HG03565 (cell line): ENCODE measurements around the gene TGM2.

Experiments
- ATAC-seq: cut with Tn5 transposase; IDR thresholded peaks from one replicate; pipeline ENCODE4 v1.9.1; 2021; ENCODE audit warnings: mild to moderate bottlenecking, moderate library complexity; ENCODE audit not compliant: unreplicated experiment

Gene TGM2

DNA sequence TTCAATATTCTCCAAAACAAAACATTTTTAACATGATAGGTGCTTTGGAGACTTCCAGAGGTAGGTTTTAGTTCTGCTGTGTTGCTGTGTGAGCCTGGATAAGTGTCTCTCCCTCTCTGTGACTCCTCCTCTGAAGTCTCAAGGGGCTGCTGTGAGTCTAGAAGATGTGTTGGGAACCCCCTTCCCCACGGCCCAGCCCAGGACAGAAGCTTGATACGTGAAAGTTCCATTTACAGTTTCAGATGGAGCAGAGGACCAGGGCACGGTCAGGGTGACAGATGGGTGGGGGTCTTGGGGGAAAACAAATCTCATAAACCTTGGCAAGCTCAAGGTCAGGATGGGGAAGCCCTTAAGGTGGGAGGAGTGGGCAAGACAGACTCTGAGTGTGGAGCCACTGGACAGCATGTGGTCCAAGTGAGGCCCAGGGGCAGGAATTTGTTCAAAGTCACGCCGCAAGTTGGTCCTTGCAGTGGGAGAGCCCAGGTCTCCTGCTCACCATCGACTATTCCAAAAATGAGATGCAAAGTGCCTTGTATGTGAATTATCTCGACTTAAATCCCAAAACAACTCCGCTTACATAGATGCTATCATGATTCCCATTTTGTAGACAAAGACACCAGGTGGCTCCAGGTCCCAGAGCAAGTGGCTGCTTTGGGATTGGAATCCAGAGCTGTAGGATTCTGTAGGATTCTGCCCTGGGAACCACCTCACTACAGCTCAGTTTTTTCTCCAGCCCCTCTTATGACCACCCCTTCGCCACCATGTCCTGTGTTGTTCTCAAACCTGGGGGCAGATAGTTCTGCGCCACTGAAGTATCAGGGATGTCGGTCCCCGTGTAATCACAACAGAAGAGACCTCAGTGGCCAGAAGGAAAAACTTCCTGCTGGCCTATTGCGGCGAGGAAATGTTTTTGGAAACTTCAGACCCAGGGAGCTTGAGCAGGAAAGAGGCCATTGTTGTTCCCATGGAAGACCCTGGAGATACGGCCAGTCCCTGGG, 1.9 kb downstream of the TGM2 start:
- ATAC-seq, result no peak

DNA sequence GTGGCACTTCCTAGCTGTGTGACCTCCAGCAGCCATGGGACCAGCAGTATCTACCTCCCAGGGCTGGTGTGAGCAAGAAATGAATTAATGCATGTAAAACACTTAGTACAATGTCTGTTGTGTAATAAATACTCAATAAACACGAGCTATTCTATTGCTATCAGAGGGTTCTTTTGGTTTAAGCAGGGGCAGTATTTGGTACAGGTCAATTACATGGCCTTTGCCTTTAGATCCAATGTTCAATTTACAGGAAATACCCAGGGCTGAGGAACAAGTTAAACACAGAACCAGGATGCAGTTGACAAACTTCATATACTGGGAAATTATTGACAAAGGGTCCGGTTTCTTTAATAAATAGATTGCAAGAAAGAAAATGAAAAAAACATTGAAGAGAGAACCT, 2.9 kb downstream of the TGM2 start:
- no peak for ATAC-seq

DNA sequence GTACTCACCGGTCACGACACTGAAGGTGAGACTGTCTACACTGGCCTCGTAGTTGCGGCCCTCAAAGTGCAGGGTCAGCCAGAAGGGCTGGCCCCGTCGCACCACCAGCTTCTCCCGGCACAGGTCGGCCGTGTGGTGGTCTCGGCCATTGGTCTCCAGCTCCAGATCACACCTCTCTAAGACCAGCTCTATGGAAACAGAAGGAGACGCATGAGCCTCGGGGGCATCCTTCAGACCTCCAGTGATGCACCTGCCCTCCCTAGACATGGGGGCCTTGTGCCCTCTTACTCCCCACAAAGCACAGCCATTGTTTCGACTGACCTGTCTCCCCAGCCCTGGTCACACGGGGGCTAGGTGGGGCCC, 3.7 kb downstream of the TGM2 start:
- ATAC-seq, result no peak

DNA sequence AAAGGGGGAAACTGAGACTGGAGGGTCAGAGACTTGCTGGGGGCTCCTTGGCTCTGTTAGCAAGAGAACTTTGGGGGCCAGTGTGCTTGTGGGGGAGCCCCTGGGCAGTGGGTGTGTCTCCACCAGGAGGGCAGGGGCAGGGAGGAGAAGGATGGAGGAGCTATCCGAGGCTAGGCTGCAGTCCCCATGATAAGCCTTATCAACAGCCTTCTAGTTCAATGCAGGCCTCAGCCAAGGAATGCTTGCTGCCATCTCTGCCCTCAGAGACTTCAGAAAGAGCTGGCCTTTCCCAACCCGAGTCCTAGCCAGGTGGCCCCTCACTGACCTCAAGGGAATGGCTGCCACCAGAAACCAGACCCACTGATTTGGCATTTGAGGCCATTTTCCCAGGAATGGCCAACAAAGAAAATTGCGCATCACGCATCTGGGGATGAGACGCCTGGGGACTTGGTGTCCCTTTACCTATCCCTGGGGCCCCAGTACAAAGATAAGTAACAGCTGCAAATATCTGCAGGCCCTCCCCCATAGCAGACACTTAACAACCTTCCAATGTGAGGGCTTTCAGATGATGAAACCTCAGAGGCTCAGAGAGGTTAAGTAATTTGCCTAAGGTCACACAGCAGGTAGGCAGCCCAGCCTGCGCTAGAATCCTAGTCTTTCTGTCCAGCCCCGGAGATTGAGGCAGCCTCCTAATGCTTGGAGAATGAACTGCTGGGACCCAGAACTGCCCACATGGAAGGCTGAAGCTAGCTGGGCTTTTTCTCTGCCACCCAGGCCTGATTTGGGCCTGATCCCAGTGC, 4.9 kb downstream of the TGM2 start:
- no peak for ATAC-seq

DNA sequence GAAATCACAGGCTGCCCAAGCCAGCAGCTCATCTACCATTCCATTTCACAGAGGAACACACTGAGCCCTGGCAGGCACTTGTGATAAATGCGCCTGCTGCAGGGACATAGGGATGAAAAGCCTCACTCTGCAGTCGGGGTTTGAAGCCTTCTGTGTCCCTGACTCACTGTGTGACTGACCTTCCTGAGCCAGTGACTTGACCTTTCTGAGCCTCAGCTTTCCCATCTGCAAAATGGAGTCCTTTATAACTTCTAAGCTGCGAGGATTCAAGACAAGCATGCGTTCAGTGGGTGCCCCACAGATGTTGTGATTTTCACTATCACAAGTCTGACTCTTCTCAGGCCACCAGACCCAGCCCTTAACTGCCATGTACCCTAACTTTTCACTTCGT, 5.5 kb downstream of the TGM2 start:
- ATAC-seq, result no peak

DNA sequence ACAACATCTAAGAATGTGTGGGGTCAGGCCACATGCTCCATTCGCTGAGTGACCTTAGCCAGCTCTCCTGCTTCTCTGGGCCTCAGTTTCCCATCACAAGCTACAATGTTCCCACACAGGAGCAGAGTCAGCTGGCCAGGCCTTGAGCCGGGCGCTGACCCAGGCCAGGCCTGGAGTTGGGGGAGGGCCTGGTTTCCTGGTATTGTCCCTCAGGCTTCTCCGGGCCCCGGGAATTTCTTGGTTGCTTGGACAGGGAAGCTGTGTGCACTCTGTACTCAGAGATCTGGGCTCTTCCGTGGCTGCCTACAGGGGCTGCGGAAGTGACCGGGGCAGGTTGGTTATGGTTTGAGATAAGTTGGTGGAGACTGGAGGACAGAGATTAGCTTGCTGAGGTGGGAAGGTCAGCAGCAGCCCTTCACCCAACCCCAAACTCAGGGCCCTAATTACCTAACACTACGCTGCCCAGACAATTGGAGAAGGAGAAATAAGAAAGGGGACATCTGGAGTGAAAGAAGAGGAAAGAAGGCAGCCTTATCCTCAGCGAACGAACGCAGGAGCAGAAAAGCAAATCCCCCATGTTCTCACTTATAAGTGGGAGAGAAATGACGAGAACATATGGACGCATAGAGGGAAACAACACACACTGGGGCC, 6.2 kb downstream of the TGM2 start:
- no peak for ATAC-seq

DNA sequence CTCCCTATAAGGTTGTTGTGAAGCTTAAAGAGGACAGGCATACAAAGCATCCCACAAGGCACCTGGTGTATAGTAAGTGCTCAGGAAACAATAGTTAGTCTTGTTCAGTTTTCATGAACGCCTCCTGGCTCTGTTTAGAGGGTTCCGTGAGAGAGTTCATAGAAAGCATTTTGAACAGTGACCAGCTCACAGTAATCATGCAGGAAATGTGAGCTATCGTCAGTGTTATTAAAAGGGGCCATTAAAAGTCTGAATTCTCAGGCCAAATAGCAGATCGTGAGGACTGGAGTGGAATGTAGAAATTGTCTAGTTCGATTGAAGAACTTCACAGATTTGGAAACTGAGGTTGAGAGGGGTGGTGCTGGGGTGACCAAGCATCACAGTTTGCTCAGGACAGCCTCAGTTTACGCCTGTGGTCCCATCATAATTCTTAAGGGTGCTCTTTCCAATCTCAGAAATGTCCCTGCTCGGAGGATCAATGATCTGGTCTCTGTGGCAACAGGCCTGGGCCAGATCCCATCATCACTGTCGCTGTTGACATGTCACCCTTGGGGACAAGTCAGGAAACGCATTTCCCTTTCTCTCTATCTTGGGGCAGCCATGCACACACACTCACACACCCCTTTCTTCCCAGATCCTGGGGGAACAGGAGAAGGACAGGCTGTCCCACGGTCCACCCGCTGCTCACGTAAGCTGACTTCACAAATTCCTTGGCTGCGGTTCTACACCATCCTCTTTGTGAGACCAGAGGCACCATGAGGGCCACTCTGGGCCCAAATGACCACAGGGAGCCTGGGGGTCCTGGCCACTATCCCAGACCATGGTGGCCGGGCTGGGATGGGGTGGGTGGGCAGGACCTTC, 7.2 kb downstream of the TGM2 start:
- ATAC-seq, result no peak

DNA sequence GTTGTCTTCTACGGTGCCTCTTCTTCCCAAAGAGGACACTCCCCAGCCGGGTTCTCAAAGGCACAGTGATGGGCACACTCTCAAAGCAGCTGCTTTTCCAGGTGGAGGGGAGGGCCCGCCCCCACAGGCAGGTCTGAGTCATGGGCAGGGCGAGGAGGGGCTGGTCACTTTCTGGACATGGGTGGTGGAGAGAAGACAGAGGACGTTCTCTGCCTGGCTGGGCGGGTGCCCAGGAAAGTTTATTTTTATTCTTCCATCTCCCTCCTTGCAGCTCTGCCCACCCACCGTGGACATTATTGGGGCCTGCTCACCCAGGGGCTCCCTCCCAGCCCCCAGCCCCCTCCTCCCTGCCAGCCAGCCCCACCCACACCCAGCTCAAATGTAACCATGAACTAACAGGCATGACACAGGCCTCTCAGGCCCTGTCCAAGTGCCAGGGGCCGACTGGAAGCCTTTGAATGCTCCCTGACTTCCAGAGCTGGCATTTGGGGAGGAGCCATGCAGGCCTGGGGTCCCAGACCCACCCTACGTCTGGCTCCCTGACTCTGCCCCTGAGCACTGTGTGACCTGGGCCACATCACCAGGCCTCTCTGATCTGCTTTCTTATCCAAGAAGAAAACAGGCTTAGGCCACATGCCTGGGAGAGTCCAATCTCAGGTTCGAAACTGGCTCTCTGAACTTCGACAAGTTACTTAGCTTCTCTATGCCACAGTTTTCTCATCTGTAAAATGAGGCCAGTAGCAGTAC, 8.0 kb downstream of the TGM2 start:
- ATAC-seq, result no peak

DNA sequence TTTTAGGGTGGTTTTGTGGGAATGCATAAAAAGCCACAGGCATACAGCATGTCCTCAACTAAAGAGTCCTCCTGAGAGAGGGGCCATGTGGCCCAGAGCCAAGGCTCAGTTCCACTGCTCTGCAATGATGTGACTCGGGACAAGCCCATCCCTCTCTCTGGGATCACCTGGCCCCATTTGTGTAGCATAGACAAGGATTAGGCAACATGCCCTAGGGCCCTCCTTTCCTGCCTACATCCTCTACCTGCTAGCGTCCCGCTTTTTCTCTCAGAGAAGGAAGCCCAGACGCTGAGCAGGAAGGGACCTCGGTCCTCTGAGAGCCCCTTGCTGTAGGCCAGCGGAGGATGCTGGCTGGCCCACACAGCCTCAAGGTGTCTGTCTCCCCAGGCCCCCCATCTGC, 8.8 kb downstream of the TGM2 start:
- ATAC-seq, result no peak

DNA sequence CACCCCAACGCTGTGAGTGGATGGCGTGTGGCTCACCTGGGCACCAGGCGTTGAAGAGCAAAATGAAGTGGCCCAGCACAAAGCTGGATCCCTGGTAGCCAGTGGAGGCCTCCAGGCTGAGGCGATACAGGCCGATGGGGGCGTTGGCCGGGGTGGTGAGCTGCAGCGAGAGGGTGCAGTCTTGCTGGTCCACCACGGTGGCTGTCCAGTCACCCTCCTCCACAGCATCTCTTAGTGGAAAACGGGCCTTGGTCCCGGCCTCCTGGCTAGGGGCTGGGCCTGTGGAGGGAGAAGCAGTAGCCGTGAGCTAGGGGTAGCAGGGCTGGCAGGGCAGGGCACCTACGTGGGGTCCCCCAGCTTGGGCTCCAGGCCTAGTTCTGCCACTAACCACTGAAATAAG, 9.3 kb downstream of the TGM2 start:
- ATAC-seq, result no peak

DNA sequence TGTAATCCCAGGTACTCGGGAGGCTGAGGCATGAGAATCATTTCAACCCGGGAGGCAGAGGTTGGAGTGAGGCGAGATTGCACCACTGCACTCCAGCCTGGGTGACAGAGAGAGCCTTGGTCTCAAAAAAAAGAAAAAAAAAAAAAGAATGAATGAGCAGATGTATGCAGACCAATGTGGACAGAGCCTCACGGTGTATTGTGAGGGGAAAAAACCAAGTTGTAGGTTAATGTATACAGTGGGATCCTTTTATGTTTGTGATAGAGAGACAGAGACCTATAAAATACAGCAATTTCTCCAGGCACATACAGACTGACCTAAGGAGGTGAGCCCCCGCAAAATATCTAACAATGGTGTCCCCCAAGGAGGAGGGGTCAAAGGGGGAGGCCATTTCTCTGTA, 11.7 kb downstream of the TGM2 start:
- no peak for ATAC-seq

DNA sequence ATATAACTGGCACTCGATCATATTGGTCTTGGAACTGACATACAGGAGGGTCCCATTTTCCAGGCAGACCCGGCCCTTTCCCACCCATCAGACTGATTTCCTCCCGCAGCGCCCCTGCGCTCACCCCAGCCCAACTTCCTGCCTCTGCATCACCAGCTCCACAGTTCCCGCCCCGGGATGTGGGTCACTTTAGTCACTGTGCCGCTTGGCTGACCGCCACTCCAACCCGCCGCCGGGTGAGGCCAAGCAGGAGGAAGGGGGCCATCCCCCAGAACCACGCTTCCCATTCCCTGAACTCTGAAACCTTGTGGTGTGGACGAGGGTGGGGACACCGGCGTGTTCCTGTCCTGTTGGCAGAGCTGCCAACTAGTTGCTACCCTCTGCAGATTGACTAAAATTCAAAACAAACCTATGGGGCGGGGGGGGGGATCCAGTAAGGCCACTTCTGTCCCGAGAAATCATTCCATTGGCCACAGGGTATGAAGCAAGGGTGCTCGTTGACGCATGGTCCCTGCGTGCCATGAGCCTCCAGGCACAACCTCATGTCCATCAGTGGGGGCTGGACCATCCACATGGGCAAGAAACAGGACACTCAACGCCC, 12.3 kb downstream of the TGM2 start:
- no peak for ATAC-seq

DNA sequence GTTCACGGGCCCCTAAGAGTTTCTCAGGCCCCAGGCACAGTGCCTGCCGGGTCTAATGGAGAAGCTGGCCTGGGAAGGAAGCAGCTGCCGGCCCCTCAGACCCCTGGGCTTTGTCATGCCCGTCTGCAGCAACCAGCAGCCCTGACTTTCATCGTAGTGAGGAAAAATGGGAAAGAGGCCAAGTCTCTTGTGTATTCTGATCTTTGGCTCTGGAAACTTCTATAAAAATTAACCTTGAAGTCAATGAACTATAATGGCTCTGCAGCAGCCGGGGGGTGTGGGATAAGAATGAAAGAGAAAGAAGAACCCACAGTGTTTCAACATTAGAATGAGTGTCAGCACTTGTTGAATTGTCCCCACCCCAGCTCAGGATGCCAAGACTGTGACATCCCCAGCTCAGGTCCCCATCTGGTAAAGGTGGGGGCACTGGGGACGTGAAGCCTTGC, 12.9 kb downstream of the TGM2 start:
- ATAC-seq, result no peak

DNA sequence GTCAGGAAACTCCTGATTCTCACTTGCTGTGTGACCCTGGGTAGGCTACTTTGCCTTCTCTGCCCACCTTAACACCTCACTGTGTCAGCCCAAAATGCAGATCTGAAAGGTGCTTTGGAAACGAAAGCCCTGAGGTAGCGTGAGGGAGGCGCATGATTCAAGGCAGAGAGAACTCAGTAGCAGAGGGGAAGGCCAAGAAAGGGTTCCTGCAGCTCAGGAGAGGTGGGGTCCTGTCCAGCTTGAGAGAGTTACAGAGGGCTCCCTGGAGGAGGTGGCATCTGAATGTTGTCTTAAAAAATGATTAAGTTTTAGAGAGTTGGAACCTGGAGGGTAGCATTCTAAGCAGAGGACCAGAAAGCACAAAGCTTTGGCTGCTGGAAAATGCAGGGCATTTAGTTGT, 13.6 kb downstream of the TGM2 start:
- no peak for ATAC-seq

DNA sequence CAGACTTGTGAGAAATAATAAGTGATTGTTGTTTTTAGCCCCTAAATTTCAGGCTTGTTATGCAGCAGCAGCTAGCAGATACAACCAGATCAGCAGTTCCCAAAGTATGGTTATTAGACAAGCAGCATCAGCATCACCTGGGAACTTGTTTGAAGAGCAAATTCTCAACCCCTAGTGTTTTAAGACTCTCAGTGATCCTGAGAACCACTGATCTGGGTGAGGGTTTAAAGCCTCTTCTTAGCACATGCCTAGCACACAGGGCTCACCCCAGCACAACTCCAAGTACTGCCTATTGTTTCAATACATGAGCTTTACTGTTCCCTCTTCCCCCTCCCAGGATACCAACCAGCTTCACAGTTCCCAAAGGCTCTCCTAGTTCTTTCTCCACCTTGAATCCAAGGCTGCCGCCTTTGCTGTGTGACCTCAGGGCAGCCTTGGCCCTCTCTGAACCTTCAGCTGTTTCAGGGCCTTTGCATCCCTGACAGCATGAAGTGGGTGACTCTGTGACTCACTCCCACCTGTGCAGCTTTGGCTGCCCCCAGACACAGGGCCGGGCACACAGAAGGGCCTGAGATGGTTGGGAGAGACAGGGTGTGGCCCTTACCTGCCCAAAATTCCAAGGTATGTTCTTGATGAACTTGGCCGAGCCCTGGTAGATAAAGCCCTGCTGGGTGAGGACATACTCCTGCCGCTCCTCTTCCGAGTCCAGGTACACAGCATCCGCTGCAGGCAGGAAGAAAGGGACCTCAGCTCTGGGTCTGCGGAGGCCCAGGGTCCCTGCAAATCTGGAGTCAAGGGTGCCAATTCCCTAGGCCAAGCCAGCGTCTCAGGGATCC, 14.5 kb downstream of the TGM2 start:
- ATAC-seq, result no peak

DNA sequence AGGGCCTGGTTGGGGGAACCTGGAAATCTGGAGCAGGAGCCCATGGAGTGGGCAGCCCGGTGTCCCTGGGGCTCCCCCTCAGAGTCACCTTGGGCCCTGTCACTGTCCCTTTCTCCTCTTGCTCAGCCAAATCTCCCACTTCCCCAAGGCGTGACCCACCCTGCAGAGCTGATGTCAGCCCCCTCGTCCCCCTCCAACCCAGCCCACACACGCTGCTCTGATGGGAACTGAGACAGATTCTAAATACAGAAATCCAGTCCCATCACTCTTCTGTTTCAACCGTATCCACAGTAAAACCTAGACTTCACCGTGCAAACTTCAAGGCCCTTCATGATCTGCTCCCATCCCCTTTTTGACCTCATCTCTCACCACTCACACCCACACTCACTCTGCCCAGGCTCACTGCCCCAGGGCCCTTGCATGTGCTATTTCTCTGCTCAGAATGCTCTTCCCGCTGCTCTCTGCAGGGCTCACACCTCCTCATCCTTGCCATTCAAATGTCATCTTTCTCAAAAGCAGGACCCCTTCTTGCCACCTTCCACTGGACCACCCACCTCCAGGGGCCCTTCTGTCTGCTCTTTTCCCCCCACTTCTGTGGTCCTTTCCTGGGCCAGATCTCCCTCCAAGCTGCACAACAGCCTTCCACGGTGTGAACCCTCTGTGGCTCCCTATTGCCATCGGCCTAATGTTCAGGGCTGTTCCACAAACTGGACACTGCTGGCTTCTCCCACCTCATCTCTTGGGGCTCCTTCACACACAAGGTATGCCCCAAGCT, 16.6 kb downstream of the TGM2 start:
- no peak for ATAC-seq

DNA sequence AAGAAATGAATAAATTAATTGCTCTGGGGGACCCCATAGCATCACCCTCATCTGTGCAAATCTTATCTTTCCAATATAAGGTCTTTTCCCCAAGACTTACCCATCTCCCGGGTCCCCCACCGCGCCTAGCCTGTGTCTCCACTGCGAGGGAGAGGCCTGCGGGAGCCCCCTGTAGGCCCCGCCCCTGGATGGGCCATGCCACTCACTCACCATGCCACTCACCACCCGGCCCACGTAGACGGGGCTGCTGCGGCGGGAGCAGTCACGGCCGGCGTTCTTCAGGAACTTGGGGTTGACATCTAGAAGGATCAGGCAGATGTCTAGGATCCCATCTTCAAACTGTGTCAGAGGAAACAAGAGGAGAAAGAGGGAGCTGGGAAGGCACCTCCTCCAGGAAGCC, 17.3 kb downstream of the TGM2 start:
- ATAC-seq, result no peak

DNA sequence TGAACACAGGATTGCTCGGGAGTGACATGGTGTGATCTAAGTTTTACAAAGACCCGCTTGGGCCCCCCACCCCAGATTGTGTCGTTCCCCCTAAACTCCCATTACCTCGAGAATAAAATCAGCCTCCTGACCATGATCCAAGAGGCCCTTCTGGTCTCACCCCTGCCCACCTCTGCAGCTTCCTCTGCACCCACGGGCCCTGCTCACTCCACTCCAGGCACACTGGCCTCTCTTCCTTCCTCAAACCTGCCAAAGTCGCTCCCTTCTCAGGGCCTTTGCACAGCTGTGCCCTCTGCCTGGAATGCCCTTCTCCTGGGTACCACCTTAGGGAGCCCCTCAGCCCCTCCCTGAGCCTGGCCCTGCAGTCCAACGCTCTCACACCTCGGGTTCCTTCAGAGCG, 17.9 kb downstream of the TGM2 start:
- ATAC-seq, result no peak
